ENCODE measurements around the gene LRRC18. TPM values are rescaled to one million over a fixed set of nuclear protein-coding genes. Genes with fewer than 3 reads are reported as not detected.
A peak's percentile ranks its signal among the peaks of the same experiment; 100 is the strongest.

LRRC18 gene
- total RNA-seq, 1 donor from 2014 or later, result not detected

DNA sequence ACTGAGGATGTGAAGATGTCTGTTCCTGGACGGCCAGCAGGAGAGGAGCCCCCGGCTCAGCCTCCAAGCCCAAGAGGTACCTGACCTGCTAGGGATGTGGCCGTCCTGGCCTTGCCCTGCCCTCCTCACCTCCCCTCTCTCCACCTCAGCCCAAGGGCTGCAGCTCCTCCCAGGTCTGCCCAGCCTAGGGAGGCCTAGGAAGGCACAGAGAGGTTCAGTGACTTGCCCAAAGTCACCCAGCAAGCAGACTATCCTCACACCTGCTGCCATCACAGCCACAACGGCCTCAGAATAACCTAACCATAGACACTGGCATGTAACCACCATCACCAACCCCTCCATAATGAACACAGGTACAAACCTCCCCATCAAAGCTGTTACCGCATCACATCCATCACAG lies 38.7 kb upstream of the LRRC18 start:
- H3K4me3 ChIP-seq (ENCODE audit: low read depth, low read length), result no peak overlapping the region
- H3K27me3 ChIP-seq (ENCODE audit: control insufficient read depth, insufficient read depth, low read length), result no peaks in the 10 kb centered on the region
- TF ChIP-seq, protein P1, sequence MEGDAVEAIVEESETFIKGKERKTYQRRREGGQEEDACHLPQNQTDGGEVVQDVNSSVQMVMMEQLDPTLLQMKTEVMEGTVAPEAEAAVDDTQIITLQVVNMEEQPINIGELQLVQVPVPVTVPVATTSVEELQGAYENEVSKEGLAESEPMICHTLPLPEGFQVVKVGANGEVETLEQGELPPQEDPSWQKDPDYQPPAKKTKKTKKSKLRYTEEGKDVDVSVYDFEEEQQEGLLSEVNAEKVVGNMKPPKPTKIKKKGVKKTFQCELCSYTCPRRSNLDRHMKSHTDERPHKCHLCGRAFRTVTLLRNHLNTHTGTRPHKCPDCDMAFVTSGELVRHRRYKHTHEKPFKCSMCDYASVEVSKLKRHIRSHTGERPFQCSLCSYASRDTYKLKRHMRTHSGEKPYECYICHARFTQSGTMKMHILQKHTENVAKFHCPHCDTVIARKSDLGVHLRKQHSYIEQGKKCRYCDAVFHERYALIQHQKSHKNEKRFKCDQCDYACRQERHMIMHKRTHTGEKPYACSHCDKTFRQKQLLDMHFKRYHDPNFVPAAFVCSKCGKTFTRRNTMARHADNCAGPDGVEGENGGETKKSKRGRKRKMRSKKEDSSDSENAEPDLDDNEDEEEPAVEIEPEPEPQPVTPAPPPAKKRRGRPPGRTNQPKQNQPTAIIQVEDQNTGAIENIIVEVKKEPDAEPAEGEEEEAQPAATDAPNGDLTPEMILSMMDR (IDR thresholded peaks at IDR 0.05; ENCODE audit: insufficient read depth, low read length, severe bottlenecking), result no peak
- no peaks in the 10 kb centered on the region for H3K36me3 ChIP-seq (ENCODE audit: control insufficient read depth, insufficient read depth, low read length)
- FAIRE-seq, result no peak
- DNase-seq (ENCODE audit: low read depth), result no peak

DNA sequence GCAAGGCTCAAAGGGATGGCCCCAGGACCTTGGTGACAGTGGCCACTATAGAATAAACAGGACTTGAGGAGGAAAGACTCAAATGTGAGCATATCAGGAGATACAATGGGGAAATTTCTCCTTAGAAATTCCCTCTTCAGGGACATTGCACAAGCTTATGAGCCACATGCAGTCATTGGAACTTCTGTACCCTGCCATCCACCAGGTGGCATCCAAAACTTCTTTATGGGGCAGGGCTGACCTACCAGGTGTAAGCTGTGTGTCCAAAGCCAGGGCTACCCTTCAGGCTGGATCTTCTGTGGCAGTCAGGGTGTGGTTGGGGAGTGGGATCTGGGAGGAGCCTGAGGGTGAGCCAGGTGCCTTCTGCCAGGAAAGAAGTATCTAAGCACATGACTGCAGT lies 36.6 kb upstream of the LRRC18 start:
- TF ChIP-seq, protein P1 (IDR thresholded peaks at IDR 0.05; ENCODE audit: insufficient read depth, low read length, severe bottlenecking), result peak; percentile 28
- no peak overlapping the region for H3K4me3 ChIP-seq (ENCODE audit: low read depth, low read length)
- H3K27me3 ChIP-seq (ENCODE audit: control insufficient read depth, insufficient read depth, low read length), result no peaks in the 10 kb centered on the region
- DNase-seq (ENCODE audit: low read depth) (peak; percentile 18), FAIRE-seq (no peak)
- no peaks in the 10 kb centered on the region for H3K36me3 ChIP-seq (ENCODE audit: control insufficient read depth, insufficient read depth, low read length)

DNA sequence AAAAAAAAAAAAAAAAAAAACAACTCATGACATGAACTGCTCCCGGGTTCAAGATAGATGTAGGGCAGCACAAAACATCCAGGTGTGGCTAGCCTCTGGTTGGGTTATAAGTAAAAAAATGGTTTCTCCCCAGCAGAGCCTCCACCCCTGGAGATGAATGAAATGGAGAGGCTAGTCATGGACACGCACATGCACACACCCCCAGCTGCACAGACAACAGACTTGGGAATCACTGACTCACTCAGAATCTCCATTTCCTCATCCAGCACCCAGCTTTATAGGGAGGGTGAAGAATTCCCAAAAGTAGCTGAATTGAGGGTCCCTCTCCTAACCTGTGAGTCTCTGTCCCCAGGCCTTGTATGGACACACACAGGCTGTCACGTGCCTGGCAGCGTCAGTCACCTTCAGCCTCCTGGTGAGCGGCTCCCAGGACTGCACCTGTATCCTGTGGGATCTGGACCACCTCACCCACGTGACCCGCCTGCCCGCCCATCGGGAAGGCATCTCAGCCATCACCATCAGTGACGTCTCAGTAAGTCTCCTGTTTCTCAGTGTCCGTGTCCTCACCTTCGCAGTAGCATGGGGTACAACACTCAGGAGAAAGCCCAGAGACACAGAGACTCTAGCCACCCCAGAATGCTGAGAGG lies 35.0 kb upstream of the LRRC18 start:
- DNase-seq (ENCODE audit: low read depth) (no peak), FAIRE-seq (peak; percentile 32)
- H3K27me3 ChIP-seq (ENCODE audit: control insufficient read depth, insufficient read depth, low read length), result no peaks in the 10 kb centered on the region
- no peaks in the 10 kb centered on the region for H3K36me3 ChIP-seq (ENCODE audit: control insufficient read depth, insufficient read depth, low read length)
- no peak overlapping the region for H3K4me3 ChIP-seq (ENCODE audit: low read depth, low read length)
- TF ChIP-seq, protein P1 (IDR thresholded peaks at IDR 0.05; ENCODE audit: insufficient read depth, low read length, severe bottlenecking), result no peak

DNA sequence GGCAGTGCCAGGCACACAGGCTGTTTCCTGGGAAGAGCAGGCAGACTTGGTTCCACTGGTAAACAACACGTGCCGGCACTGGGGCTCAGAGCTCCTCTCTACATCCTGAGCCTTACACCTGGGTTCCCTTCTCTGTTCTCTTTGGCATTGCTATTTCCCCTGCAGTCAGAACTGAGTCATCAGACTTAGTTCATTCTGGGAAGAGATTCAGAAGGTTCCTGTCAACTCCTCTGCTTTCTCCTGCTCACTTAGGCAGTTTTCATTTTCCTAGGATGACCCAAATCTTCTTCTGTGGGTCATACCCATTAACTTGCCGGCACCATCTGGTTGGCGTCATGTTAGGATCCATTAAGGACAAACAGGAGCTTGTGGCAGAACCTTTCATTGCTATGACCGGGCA lies 33.4 kb upstream of the LRRC18 start:
- no peak overlapping the region for H3K4me3 ChIP-seq (ENCODE audit: low read depth, low read length)
- DNase-seq (ENCODE audit: low read depth) (peak; percentile 14), FAIRE-seq (peak; percentile 18)
- TF ChIP-seq, protein P1 (IDR thresholded peaks at IDR 0.05; ENCODE audit: insufficient read depth, low read length, severe bottlenecking), result no peak
- no peaks in the 10 kb centered on the region for H3K36me3 ChIP-seq (ENCODE audit: control insufficient read depth, insufficient read depth, low read length)
- no peaks in the 10 kb centered on the region for H3K27me3 ChIP-seq (ENCODE audit: control insufficient read depth, insufficient read depth, low read length)

DNA sequence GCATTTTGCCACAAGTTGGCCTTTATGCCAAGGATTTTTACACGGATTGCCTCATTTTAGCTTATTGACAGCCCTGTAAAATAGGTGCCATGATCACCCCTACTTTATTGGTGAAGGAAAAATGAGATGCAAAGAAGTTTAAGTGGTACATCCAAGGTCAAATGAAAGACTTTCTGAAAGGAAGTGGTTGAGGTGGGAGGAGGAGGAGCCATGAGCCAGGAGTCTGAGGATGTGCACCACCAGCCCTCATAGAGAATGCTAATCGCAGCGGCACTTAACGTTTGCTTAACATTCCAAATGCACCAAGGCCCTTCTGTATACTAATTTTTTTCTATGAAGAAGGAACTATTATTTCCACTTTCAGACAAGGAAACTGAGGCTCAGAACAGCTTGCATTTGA lies 31.0 kb upstream of the LRRC18 start:
- FAIRE-seq, result no peak
- Histone ChIP-seq H3K27me3 (ENCODE audit: control insufficient read depth, insufficient read depth, low read length) (no peaks in the 10 kb centered on the region), H3K36me3 (ENCODE audit: control insufficient read depth, insufficient read depth, low read length) (no peaks in the 10 kb centered on the region), H3K4me3 (ENCODE audit: low read depth, low read length) (no peak overlapping the region)
- no peak for DNase-seq (ENCODE audit: low read depth)
- TF ChIP-seq, protein P1 (IDR thresholded peaks at IDR 0.05; ENCODE audit: insufficient read depth, low read length, severe bottlenecking), result no peak

DNA sequence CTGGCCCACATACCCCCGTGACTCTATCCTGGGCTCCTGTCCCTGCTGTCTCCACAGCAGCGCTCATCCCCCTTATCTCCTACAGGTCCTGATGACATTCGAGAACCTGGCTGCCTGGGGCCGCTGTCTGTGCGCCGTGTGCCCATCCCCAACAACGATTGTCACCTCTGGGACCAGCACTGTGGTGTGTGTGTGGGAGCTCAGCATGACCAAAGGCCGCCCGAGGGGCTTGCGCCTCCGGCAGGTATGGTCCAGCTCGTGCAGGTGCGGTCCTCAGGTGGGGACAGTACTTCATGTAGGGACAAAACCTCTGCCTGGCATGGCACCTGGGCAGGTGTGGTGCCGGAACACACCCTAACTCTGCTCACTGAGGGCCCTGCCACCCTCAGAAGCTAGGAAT lies 30.4 kb upstream of the LRRC18 start:
- no peak overlapping the region for H3K4me3 ChIP-seq (ENCODE audit: low read depth, low read length)
- no peaks in the 10 kb centered on the region for H3K27me3 ChIP-seq (ENCODE audit: control insufficient read depth, insufficient read depth, low read length)
- FAIRE-seq (no peak), DNase-seq (ENCODE audit: low read depth) (no peak)
- TF ChIP-seq, protein P1 (IDR thresholded peaks at IDR 0.05; ENCODE audit: insufficient read depth, low read length, severe bottlenecking), result no peak
- H3K36me3 ChIP-seq (ENCODE audit: control insufficient read depth, insufficient read depth, low read length), result no peaks in the 10 kb centered on the region

Data from bronchial epithelial cell (primary cell).